GM12891 (cell line): ENCODE results near the gene BRMS1.
"Not testable (repeated sequence)": the region's sequence is repeated elsewhere in the genome, so short reads cannot be mapped to it uniquely, and the experiment has no call there.

Experiments
- DNase-seq: peaks from one replicate; pipeline ENCODE4 v3.0.0; 2011; ENCODE audit warnings: low spot score; ENCODE audit not compliant: insufficient read length
- FAIRE-seq: peaks from 2 replicates; lab custom pipeline; 2011; peaks lifted over from hg19 to GRCh38; lab: Jason Lieb, UNC
- PAX5 ChIP-seq: IDR thresholded peaks from 2 replicates; pipeline ENCODE4 v1.6.1; 2011; ENCODE audit warnings: low read length, moderate library complexity, mild to moderate bottlenecking; ENCODE audit not compliant: insufficient read depth, severe bottlenecking
- POLR2A ChIP-seq: IDR thresholded peaks from 2 replicates; pipeline ENCODE4 v1.6.1; 2011; ENCODE audit warnings: low read depth, low read length, control low read depth
- POLR2AphosphoS5 ChIP-seq: IDR thresholded peaks from 2 replicates; pipeline ENCODE4 v1.6.1; 2011; ENCODE audit warnings: low read depth, low read length, control low read depth
- POU2F2 ChIP-seq: IDR thresholded peaks from 2 replicates; pipeline ENCODE4 v1.6.1; 2011; ENCODE audit warnings: low read depth, mild to moderate bottlenecking, control low read depth, low read length, moderate library complexity
- SPI1 ChIP-seq: IDR thresholded peaks from 2 replicates; pipeline ENCODE4 v1.6.1; 2011; ENCODE audit warnings: low read depth, low read length, control low read depth
- TAF1 ChIP-seq: IDR thresholded peaks from 2 replicates; pipeline ENCODE4 v1.6.1; 2011; ENCODE audit warnings: low read depth, low read length, control low read depth

Gene BRMS1

GRCh38 chr11:66322732-66323427 is 22.0 kb downstream of the BRMS1 start:
- TF ChIP-seq SPI1 (no peak), POLR2A (no peak), POU2F2 (no peak), TAF1 (no peak), PAX5 (no peak), POLR2AphosphoS5 (no peak)
- DNase-seq, result no peak
- FAIRE-seq, result no peak

- FAIRE-seq (no peak), DNase-seq (no peak)
- TF ChIP-seq POLR2AphosphoS5 (no peak), SPI1 (no peak), PAX5 (no peak), POU2F2 (no peak), TAF1 (no peak), POLR2A (no peak)
Measured at GRCh38 chr11:66321606-66322005, 23.3 kb downstream of the BRMS1 start.

GRCh38 chr11:66320748-66321147 is 24.2 kb downstream of the BRMS1 start:
- not testable (repeated sequence) for DNase-seq, FAIRE-seq

GRCh38 chr11:66320289-66320688 is 24.6 kb downstream of the BRMS1 start:
- FAIRE-seq, DNase-seq: not testable (repeated sequence)

GRCh38 chr11:66318600-66318970 is 26.3 kb downstream of the BRMS1 start:
- no peak for FAIRE-seq
- DNase-seq, result no peak
- TF ChIP-seq SPI1, result no peak
- TF ChIP-seq TAF1, result no peak
- TF ChIP-seq POLR2AphosphoS5, result no peak
- TF ChIP-seq POLR2A, result no peak
- no peak for TF ChIP-seq PAX5
- no peak for TF ChIP-seq POU2F2

- TF ChIP-seq POU2F2, result no peak
- peak; percentile 28; the same call in 1 of the 2 replicates for TF ChIP-seq SPI1
- peak; percentile 94 for FAIRE-seq
- no peak for DNase-seq
Measured at GRCh38 chr11:66317723-66318599, 26.9 kb downstream of the BRMS1 start.

GRCh38 chr11:66317322-66317722 is 27.6 kb downstream of the BRMS1 start:
- FAIRE-seq (no peak), DNase-seq (no peak)

GRCh38 chr11:66316849-66317251 is 28.1 kb downstream of the BRMS1 start, which contains the start of gene CD248:
Gene CD248, minus strand, starts transcription at chr11:66317044. Its CDS starts 17 bp downstream, at chr11:66317027.
- no peak for FAIRE-seq
- DNase-seq, result no peak
- no peak for TF ChIP-seq PAX5
- TF ChIP-seq SPI1, result no peak
- no peak for TF ChIP-seq POLR2A
- no peak for TF ChIP-seq POU2F2
- TF ChIP-seq POLR2AphosphoS5, result no peak
- TF ChIP-seq TAF1, result no peak

More at GRCh38 chr11:66317322-66317722, 27.6 kb downstream of the BRMS1 start:
- no peak for TF ChIP-seq POU2F2
- no peak for TF ChIP-seq SPI1
- no peak for TF ChIP-seq POLR2A
- TF ChIP-seq TAF1, result no peak
- TF ChIP-seq POLR2AphosphoS5, result no peak
- TF ChIP-seq PAX5, result no peak

- FAIRE-seq (no peak), DNase-seq (no peak)
- no peak for TF ChIP-seq POU2F2
- TF ChIP-seq POLR2AphosphoS5, result no peak
- no peak for TF ChIP-seq TAF1
- no peak for TF ChIP-seq SPI1
- no peak for TF ChIP-seq PAX5
- TF ChIP-seq POLR2A, result no peak
Measured at GRCh38 chr11:66315921-66316811, 28.7 kb downstream of the BRMS1 start.
